ENCODE measurements around the gene STPG1. TPM values are rescaled to one million over a fixed set of nuclear protein-coding genes. Genes with fewer than 3 reads are reported as not detected.

STPG1 gene
- total RNA-seq, 1 experiment from 2014 or later, result 14.9 TPM

DNA sequence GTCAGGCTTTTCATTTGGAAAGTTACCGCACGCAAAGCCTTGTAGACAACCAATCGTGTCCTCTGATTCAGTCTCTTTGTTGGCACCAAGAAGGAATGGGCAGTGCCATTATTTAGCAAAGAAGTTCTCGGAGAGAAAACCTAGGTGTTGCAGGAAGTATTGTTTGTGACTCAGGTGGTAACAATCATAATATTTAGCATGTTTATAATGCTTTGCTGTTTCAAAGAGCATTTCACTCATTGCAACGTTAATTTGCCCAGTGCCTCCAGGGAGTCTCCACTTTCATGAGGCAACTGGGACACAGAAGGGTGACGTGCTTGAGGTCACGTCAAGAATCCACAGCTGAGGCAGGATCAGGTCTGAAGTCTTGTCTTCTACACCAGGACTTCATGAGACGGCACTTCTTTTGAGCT lies 31.4 kb downstream of the STPG1 start:
- Histone ChIP-seq H3K9ac (ENCODE audit: low read length) (no peak overlapping the region), H3K4me2 (ENCODE audit: low read length) (no peak overlapping the region), H3K79me2 (ENCODE audit: low read length) (no peaks in the 10 kb centered on the region), H3K27ac (ENCODE audit: low read length) (0 out of 2 replicates have a peak overlapping the region, but pooled peaks have one; percentile 14), H3K9me2 (replicated peaks; ENCODE audit: low read length) (no peaks in the 10 kb centered on the region), H3K4me3 (ENCODE audit: low read length) (no peak overlapping the region), H3K9me3 (ENCODE audit: low read length) (no peaks in the 10 kb centered on the region), H3F3A (ENCODE audit: low read length, unreplicated experiment) (no peaks in the 10 kb centered on the region), H3K27me3 (ENCODE audit: low read length) (no peaks in the 10 kb centered on the region), H4K20me1 (ENCODE audit: low read length) (no peaks in the 10 kb centered on the region), H3K36me3 (ENCODE audit: low read depth, low read length) (peaks cover 11% of the 10 kb centered on the region), H3K4me1 (ENCODE audit: insufficient read depth, low read length) (peaks cover 34% of the 10 kb centered on the region), H2AFZ (ENCODE audit: low read length) (no peak overlapping the region)
- ATAC-seq (peak; percentile 5; the same call in 1 of the 2 replicates), DNase-seq (no peak)
- ChIA-PET POLR2A (ENCODE audit: unreplicated experiment) (interaction anchor here (0.5 to 0.6 kb wide), 2 partner anchors 10 to 92 kb away, joined by 3 read pairs; no protein-coding TSS in a partner anchor), CTCF (no interaction called here)
- TF ChIP-seq EZH2 (IDR thresholded peaks at IDR 0.05; ENCODE audit: low read length, unreplicated experiment) (no peak), EZH2phosphoT487 (IDR thresholded peaks at IDR 0.05; ENCODE audit: borderline replicate concordance, low read length) (no peak)
- TF ChIP-seq, protein P1, sequence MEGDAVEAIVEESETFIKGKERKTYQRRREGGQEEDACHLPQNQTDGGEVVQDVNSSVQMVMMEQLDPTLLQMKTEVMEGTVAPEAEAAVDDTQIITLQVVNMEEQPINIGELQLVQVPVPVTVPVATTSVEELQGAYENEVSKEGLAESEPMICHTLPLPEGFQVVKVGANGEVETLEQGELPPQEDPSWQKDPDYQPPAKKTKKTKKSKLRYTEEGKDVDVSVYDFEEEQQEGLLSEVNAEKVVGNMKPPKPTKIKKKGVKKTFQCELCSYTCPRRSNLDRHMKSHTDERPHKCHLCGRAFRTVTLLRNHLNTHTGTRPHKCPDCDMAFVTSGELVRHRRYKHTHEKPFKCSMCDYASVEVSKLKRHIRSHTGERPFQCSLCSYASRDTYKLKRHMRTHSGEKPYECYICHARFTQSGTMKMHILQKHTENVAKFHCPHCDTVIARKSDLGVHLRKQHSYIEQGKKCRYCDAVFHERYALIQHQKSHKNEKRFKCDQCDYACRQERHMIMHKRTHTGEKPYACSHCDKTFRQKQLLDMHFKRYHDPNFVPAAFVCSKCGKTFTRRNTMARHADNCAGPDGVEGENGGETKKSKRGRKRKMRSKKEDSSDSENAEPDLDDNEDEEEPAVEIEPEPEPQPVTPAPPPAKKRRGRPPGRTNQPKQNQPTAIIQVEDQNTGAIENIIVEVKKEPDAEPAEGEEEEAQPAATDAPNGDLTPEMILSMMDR (conservative IDR thresholded peaks at IDR 0.05; ENCODE audit: low read depth, low read length), result no peak
- BruUV-seq (replicated peaks), result no TSS peak
- intact Hi-C loops (cut with micrococcal nuclease), result no loop called here

DNA sequence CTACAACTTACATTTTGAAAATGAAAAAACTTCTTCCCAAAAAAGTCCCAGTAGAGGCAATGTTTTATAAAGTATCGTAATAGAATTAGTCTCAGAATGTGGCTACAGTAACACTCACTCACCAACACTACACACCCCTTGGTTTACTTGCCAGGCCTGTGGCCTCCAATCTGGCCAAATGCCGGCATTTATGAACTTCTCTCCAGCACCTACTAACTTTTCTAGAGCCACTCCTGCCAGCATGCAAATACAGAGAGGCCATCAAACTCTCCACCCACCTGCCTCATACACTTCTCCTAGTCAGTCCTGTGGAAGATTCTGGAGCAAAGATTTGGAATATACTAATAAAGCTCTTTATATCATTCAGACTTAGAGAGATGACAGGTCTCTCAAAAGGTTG lies 32.3 kb downstream of the STPG1 start:
- no peak for ATAC-seq
- CTCF ChIA-PET, result interaction anchor here (1.0 kb wide), 1 partner anchor 11 kb away, joined by 3 read pairs; no protein-coding TSS in a partner anchor
- Histone ChIP-seq H3F3A (ENCODE audit: low read length, unreplicated experiment) (no peaks in the 10 kb centered on the region), H3K36me3 (ENCODE audit: low read depth, low read length) (peaks cover 11% of the 10 kb centered on the region), H4K20me1 (ENCODE audit: low read length) (no peaks in the 10 kb centered on the region), H3K4me1 (ENCODE audit: insufficient read depth, low read length) (peaks cover 40% of the 10 kb centered on the region), H3K79me2 (ENCODE audit: low read length) (no peaks in the 10 kb centered on the region), H3K4me2 (ENCODE audit: low read length) (no peak overlapping the region), H3K27ac (ENCODE audit: low read length) (peak overlapping the region; percentile 76; the same call in 1 of the 2 replicates), H3K27me3 (ENCODE audit: low read length) (no peaks in the 10 kb centered on the region), H3K4me3 (ENCODE audit: low read length) (no peak overlapping the region), H3K9ac (ENCODE audit: low read length) (no peak overlapping the region), H3K9me3 (ENCODE audit: low read length) (no peaks in the 10 kb centered on the region), H3K9me2 (replicated peaks; ENCODE audit: low read length) (no peaks in the 10 kb centered on the region), H2AFZ (ENCODE audit: low read length) (no peak overlapping the region)
- BruUV-seq (replicated peaks), result no TSS peak
- no peak for TF ChIP-seq EZH2 (IDR thresholded peaks at IDR 0.05; ENCODE audit: low read length, unreplicated experiment)
- TF ChIP-seq EZH2phosphoT487 (IDR thresholded peaks at IDR 0.05; ENCODE audit: borderline replicate concordance, low read length), result no peak
- TF ChIP-seq, protein P1 (conservative IDR thresholded peaks at IDR 0.05; ENCODE audit: low read depth, low read length), result no peak
- POLR2A ChIA-PET (ENCODE audit: unreplicated experiment), result interaction anchor here (0.5 to 0.6 kb wide), 2 partner anchors 91 to 179 kb away, joined by 3 to 4 read pairs; no protein-coding TSS in a partner anchor
- DNase-seq, result no peak
- intact Hi-C loops (cut with micrococcal nuclease), result no loop called here

DNA sequence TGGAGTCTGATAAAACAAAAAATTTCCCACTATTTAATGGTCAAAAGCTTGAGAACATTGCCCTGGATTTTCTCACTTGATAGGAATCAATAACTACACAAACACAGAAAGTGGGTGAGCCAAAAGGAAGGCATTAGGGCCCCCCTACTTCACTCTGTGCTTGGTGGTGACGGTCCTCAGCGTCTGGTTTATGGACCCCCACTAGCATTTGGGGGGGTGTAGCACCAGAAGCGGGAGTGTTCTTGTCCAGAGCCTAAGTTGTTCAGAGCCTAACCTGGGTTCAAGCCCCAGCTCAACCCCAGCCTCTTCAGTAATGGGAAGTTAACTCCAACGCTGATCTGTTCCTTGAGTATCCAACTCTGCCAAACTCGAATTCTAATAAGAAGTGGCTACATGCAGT lies 33.1 kb downstream of the STPG1 start:
- H2AFZ ChIP-seq (ENCODE audit: low read length), result no peak overlapping the region
- ChIA-PET POLR2A (ENCODE audit: unreplicated experiment) (no interaction called here), CTCF (no interaction called here)
- no peaks in the 10 kb centered on the region for H3K27me3 ChIP-seq (ENCODE audit: low read length)
- no peaks in the 10 kb centered on the region for H3K79me2 ChIP-seq (ENCODE audit: low read length)
- peak overlapping the region; percentile 76 for H3K27ac ChIP-seq (ENCODE audit: low read length)
- no peaks in the 10 kb centered on the region for H4K20me1 ChIP-seq (ENCODE audit: low read length)
- TF ChIP-seq, protein P1 (conservative IDR thresholded peaks at IDR 0.05; ENCODE audit: low read depth, low read length), result no peak
- TF ChIP-seq EZH2phosphoT487 (IDR thresholded peaks at IDR 0.05; ENCODE audit: borderline replicate concordance, low read length) (no peak), EZH2 (IDR thresholded peaks at IDR 0.05; ENCODE audit: low read length, unreplicated experiment) (no peak)
- H3K4me3 ChIP-seq (ENCODE audit: low read length), result no peak overlapping the region
- no peaks in the 10 kb centered on the region for H3K9me2 ChIP-seq (replicated peaks; ENCODE audit: low read length)
- H3F3A ChIP-seq (ENCODE audit: low read length, unreplicated experiment), result no peaks in the 10 kb centered on the region
- peaks cover 47% of the 10 kb centered on the region for H3K4me1 ChIP-seq (ENCODE audit: insufficient read depth, low read length)
- intact Hi-C loops (cut with micrococcal nuclease), result no loop called here
- H3K9me3 ChIP-seq (ENCODE audit: low read length), result no peaks in the 10 kb centered on the region
- H3K4me2 ChIP-seq (ENCODE audit: low read length), result peak overlapping the region; percentile 69
- H3K36me3 ChIP-seq (ENCODE audit: low read depth, low read length), result peaks cover 11% of the 10 kb centered on the region
- H3K9ac ChIP-seq (ENCODE audit: low read length), result peak overlapping the region; percentile 22
- no TSS peak for BruUV-seq (replicated peaks)
- DNase-seq, result no peak
- no peak for ATAC-seq
